MCF 10A (cell line): Measurements from ENCODE around the gene RMRP. TPM values are rescaled to one million over a fixed set of nuclear protein-coding genes. Genes with fewer than 3 reads are reported as not detected.

Source experiments
- BruUV-seq: library from RNA; stranded (reverse); fragments of 400-500 nt; replicated peaks from 2 replicates; lab custom pipeline; 2021; lab: Mats Ljungman, UMichigan
- CTCF ChIA-PET: fragments of 300-600 bp; sonication (Branson Sonifier 250); formaldehyde crosslinking; extraction: SDS; loops from one replicate; lab custom pipeline; 2021; ENCODE audit warnings: antibody characterized with exemption, inconsistent platforms; lab: Yijun Ruan, JAX
- POLR2A ChIA-PET: fragments of 300-600, 350-650 bp; sonication (Branson Sonifier 250); formaldehyde crosslinking; extraction: SDS; loops from one replicate; lab custom pipeline; 2020; ENCODE audit warnings: antibody characterized with exemption, inconsistent platforms; lab: Yijun Ruan, JAX
- DNase-seq: peaks from one replicate; pipeline ENCODE4 v3.0.0-alpha.2; 2018; ENCODE audit not compliant: unreplicated experiment
- H3K27ac Mint-ChIP-seq: one replicate; pipeline ENCODE4 v1.8.0; 2022; ENCODE audit warnings: mild to moderate bottlenecking, low read depth, mixed read lengths; ENCODE audit not compliant: unreplicated experiment
- H3K27me3 Mint-ChIP-seq: one replicate; pipeline ENCODE4 v1.8.0; 2022; ENCODE audit warnings: mixed read lengths; ENCODE audit not compliant: insufficient read depth, unreplicated experiment
- H3K36me3 Mint-ChIP-seq: one replicate; pipeline ENCODE4 v1.8.0; 2022; ENCODE audit warnings: mild to moderate bottlenecking, moderate library complexity, mixed read lengths; ENCODE audit not compliant: insufficient read depth, unreplicated experiment
- H3K4me1 Mint-ChIP-seq: one replicate; pipeline ENCODE4 v1.8.0; 2022; ENCODE audit warnings: mixed read lengths; ENCODE audit not compliant: insufficient read depth, unreplicated experiment
- H3K4me3 Mint-ChIP-seq: one replicate; pipeline ENCODE4 v1.8.0; 2022; ENCODE audit warnings: mild to moderate bottlenecking, moderate library complexity, mixed read lengths; ENCODE audit not compliant: unreplicated experiment
- H3K9me3 Mint-ChIP-seq: one replicate; pipeline ENCODE4 v1.8.0; 2022; ENCODE audit warnings: mixed read lengths; ENCODE audit not compliant: unreplicated experiment
- intact Hi-C: fragments of 100-400 bp; cut with micrococcal nuclease; formaldehyde crosslinking; loops from 2 replicates; pipeline ENCODE4 v1.14.1; 2022
- total RNA-seq: library from RNA; stranded (reverse); gene quantifications from 2 replicates; pipeline ENCODE4 v1.2.3, GENCODE V29; 2022
- TF ChIP-seq, protein P1 (sequence below): fragments of 200-600 bp; IDR thresholded peaks from one replicate; pipeline ENCODE4 v1.8.0; 2022; ENCODE audit warnings: antibody characterized with exemption, mild to moderate bottlenecking; ENCODE audit not compliant: unreplicated experiment

RMRP gene
- total RNA-seq, 1 experiment from 2014 or later, result 13,245 TPM

DNA sequence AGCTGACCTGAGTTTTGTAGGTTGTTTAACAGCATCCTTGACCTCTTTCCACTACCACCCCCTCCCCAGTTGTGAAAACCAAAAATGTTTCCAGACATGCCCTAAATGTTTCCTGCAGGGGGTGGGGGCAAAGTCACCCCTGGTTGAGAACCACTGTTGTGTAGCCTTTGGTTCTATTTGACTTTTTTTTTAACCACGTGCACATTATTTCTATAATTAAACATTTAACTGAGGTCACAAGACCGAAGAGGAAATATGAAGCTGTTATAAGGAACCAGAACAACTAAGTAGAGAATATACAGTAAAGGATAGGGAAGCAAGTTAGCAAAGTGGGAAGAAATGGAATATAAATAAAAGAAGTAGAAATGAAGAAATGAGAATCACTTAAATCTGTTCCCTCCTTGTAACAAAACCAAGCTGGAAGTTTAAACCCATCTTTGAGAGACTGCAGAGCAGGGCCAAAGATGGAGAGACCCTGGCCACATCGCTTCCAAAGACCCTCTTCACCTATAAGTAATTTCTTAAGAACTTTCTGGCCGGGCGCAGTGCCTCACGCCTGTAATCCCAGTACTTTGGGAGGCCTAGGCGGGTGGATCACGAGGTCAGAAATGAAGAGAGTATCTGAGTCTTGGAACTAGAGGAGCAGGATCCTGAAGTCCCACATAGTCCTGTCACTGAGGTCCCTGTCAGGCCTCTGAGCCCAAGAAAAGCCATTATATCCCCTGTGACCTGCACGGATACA is 21.5 kb downstream of the RMRP start:
- no peaks in the 10 kb centered on the region for H3K9me3 Mint-ChIP-seq
- DNase-seq, result no peak
- CTCF ChIA-PET, result interaction anchor here (0.5 to 1.7 kb wide), 3 partner anchors 8 to 612 kb away, joined by 3 to 7 read pairs (median 4); no protein-coding TSS in a partner anchor
- intact Hi-C loops, result no loop called here
- H3K4me3 Mint-ChIP-seq, result no peak overlapping the region
- TF ChIP-seq, protein P1, sequence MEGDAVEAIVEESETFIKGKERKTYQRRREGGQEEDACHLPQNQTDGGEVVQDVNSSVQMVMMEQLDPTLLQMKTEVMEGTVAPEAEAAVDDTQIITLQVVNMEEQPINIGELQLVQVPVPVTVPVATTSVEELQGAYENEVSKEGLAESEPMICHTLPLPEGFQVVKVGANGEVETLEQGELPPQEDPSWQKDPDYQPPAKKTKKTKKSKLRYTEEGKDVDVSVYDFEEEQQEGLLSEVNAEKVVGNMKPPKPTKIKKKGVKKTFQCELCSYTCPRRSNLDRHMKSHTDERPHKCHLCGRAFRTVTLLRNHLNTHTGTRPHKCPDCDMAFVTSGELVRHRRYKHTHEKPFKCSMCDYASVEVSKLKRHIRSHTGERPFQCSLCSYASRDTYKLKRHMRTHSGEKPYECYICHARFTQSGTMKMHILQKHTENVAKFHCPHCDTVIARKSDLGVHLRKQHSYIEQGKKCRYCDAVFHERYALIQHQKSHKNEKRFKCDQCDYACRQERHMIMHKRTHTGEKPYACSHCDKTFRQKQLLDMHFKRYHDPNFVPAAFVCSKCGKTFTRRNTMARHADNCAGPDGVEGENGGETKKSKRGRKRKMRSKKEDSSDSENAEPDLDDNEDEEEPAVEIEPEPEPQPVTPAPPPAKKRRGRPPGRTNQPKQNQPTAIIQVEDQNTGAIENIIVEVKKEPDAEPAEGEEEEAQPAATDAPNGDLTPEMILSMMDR, result no peak
- POLR2A ChIA-PET, result interaction anchor here (1.0 kb wide), 1 partner anchor 8 kb away, joined by 3 read pairs; no protein-coding TSS in a partner anchor
- no peaks in the 10 kb centered on the region for H3K4me1 Mint-ChIP-seq
- H3K27ac Mint-ChIP-seq, result no peak overlapping the region
- no peaks in the 10 kb centered on the region for H3K27me3 Mint-ChIP-seq
- peaks cover 4% of the 10 kb centered on the region for H3K36me3 Mint-ChIP-seq
- BruUV-seq, result no TSS peak

DNA sequence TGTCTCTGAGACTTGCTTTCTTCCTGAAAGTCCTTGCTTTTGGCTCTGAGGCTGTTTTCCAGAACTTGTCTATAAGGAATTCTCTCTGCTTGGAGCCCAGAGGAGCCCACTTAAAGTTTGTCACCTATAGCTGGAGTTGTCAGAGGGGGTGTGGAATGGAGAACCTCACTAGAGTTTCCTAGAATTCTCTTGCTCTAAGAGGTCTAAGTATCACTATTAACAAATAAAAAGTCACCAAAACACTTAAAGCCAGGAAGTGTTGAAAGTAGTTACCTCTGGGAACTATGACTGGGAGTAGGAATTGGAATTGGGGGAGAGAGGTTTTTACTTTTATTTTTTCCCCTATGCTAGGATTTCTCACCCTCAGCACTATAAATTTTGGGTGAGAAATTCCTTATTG is 22.1 kb downstream of the RMRP start:
- Mint-ChIP-seq H3K4me1 (no peaks in the 10 kb centered on the region), H3K9me3 (no peaks in the 10 kb centered on the region), H3K36me3 (no peaks in the 10 kb centered on the region), H3K4me3 (no peak overlapping the region), H3K27ac (no peak overlapping the region), H3K27me3 (no peaks in the 10 kb centered on the region)
- ChIA-PET CTCF (interaction anchor here (0.5 to 1.7 kb wide), 4 partner anchors 9 to 612 kb away, joined by 3 to 7 read pairs (median 4); no protein-coding TSS in a partner anchor), POLR2A (interaction anchor here (0.7 to 1.0 kb wide), 2 partner anchors 9 to 22 kb away, joined by 3 read pairs; no protein-coding TSS in a partner anchor)
- intact Hi-C loops, result no loop called here
- no peak for DNase-seq
- TF ChIP-seq, protein P1, result no peak
- BruUV-seq, result no TSS peak

DNA sequence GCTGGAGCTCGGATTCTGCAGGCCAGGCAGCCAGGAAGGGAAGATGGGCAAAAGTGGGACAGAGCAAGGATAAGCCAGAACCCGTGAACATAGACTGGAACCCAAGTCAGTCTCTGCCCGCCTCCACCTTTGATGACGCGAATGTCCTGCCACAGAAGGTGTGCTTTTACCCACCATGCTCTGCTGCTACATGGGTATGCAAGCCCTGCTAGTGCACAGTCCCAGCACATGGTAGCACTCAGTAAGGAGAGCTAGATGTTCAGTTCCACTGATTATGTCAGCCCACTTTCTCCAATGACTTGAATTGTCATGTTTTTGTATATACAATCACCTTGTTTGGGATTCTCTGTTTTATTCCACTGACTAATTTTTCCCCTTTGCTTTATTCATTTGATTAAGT is 28.2 kb downstream of the RMRP start:
- Mint-ChIP-seq H3K36me3 (no peaks in the 10 kb centered on the region), H3K4me1 (no peaks in the 10 kb centered on the region), H3K27ac (no peak overlapping the region), H3K4me3 (no peak overlapping the region), H3K9me3 (no peaks in the 10 kb centered on the region), H3K27me3 (no peaks in the 10 kb centered on the region)
- no TSS peak for BruUV-seq
- ChIA-PET POLR2A (interaction anchor here (1.2 kb wide), 1 partner anchor 14 kb away, joined by 4 read pairs; no protein-coding TSS in a partner anchor), CTCF (interaction anchor here (0.5 to 0.9 kb wide), 3 partner anchors 196 to 1230 kb away, joined by 3 to 4 read pairs (median 3); no protein-coding TSS in a partner anchor)
- no peak for DNase-seq
- intact Hi-C loops, result no loop called here
- TF ChIP-seq, protein P1, result no peak

DNA sequence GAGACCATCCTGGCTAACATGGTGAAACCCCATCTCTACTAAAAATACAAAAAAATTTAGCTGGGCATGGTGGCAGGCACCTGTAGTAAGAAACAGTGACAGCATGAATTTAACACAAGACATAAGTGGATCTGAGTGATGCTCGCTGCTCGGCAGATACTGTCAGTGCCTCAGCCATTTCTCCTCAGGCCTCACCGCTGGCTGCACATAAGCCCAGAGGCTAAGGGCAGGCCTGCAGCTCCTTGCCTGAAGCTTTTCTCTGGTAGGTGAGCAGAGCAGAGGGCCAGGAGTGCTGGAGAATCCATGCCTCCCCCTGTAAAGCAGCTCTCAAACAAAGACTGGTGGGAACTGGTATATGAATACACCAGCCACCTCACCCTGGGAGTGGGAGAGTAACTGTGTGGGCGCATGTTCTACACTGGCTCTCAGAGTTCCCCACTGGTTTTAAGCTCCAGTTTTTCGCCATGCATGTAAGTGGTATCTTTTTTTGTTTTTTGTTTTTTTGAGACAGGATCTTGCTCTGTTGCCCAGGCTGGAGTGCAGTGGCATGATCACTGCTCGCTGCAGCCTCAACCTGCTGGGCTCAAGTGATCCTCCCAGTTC is 29.3 kb downstream of the RMRP start:
- intact Hi-C loops, result no loop called here
- CTCF ChIA-PET, result interaction anchor here (0.6 to 0.9 kb wide), 3 partner anchors 13 to 197 kb away, joined by 3 to 4 read pairs (median 3); no protein-coding TSS in a partner anchor
- no peaks in the 10 kb centered on the region for H3K27me3 Mint-ChIP-seq

More for the DNA sequence above, 29.3 kb downstream of the RMRP start:
- DNase-seq, result no peak
- H3K4me3 Mint-ChIP-seq, result no peak overlapping the region
- no peaks in the 10 kb centered on the region for H3K4me1 Mint-ChIP-seq
- TF ChIP-seq, protein P1, result no peak
- no TSS peak for BruUV-seq
- POLR2A ChIA-PET, result interaction anchor here (0.6 to 1.2 kb wide), 3 partner anchors 13 to 1673 kb away, joined by 3 to 4 read pairs (median 3); no protein-coding TSS in a partner anchor
- H3K9me3 Mint-ChIP-seq, result no peaks in the 10 kb centered on the region
- H3K27ac Mint-ChIP-seq, result no peak overlapping the region
- H3K36me3 Mint-ChIP-seq, result no peaks in the 10 kb centered on the region
